SK-N-SH treated with all-trans-retinoic acid at 6 μM for 48 hours (cell line): ENCODE data around the gene DCAF6.

ENCODE experiments used
- ESRRG ChIP-seq: fragments of 250-450 bp; sonication (Bioruptor Pico); IDR thresholded peaks from 2 replicates; pipeline ENCODE4 v1.6.1; 2021; ENCODE audit warnings: mild to moderate bottlenecking
- ISL1 ChIP-seq: fragments of 250-450 bp; sonication (Bioruptor Pico); IDR thresholded peaks from 2 replicates; pipeline ENCODE4 v2.1.2; 2022; ENCODE audit warnings: mild to moderate bottlenecking, moderate library complexity
- PPARA ChIP-seq: fragments of 250-450 bp; sonication (Bioruptor Pico); IDR thresholded peaks from 2 replicates; pipeline ENCODE4 v1.5.0; 2020; ENCODE audit warnings: mild to moderate bottlenecking, borderline replicate concordance
- RARB ChIP-seq: fragments of 250-450 bp; sonication (Bioruptor Pico); IDR thresholded peaks from 2 replicates; pipeline ENCODE4 v1.8.0; 2021; ENCODE audit warnings: mild to moderate bottlenecking, moderate library complexity
- SNAI2 ChIP-seq: fragments of 250-450 bp; sonication (Bioruptor Pico); IDR thresholded peaks from 2 replicates; pipeline ENCODE4 v1.5.0; 2020; ENCODE audit warnings: mild to moderate bottlenecking, moderate library complexity
- ZC3H10 ChIP-seq: fragments of 250-450 bp; sonication (Bioruptor Pico); IDR thresholded peaks from 2 replicates; pipeline ENCODE4 v1.5.1; 2021; ENCODE audit warnings: mild to moderate bottlenecking, moderate library complexity
- ZFP3 ChIP-seq: fragments of 250-450 bp; sonication (Bioruptor Pico); IDR thresholded peaks from 2 replicates; pipeline ENCODE4 v1.5.0; 2020; ENCODE audit warnings: mild to moderate bottlenecking, moderate library complexity
- ZFP30 ChIP-seq: fragments of 450-650 bp; formaldehyde crosslinking; IDR thresholded peaks from 2 replicates; pipeline ENCODE4 v1.5.0; 2022; ENCODE audit warnings: mild to moderate bottlenecking, moderate library complexity
- ZNF565 ChIP-seq: fragments of 450-650 bp; formaldehyde crosslinking; conservative IDR thresholded peaks from 2 replicates; pipeline ENCODE4 v1.5.0; 2020; ENCODE audit warnings: low read depth, mild to moderate bottlenecking, moderate library complexity
- TF ChIP-seq, protein P1 (sequence below): fragments of 250-450 bp; sonication (Bioruptor Pico); IDR thresholded peaks from 2 replicates; pipeline ENCODE4 v1.8.0; 2020; ENCODE audit warnings: mild to moderate bottlenecking, moderate library complexity, borderline replicate concordance
- TF ChIP-seq, protein P2 (sequence below): fragments of 250-450 bp; sonication (Bioruptor Pico); IDR thresholded peaks from 2 replicates; pipeline ENCODE4 v1.5.1; 2020; ENCODE audit warnings: low read depth, mild to moderate bottlenecking, moderate library complexity

DNA sequence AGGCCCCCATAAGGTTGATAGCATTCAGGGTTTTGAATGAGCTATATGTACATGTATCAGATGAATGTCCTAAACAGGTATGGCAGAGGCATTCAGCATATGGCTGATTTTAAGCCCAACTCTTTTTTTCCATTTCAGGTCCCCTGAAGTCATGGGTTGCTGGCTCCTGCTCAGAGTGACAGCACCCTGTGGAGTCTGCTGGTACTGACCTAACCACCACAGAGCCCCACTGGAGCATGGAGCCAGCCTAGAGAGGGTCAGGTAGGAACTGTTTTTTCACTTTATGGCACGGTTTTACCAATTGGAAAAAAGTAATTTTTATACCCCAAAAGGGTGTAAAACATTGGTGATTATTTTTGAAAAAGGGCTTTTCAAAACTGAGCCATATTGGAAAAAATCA lies 82.9 kb downstream of the DCAF6 start:
- TF ChIP-seq ZFP30: no peak
- TF ChIP-seq ZC3H10 (CRISPR knock-in tag): no peak
- TF ChIP-seq ISL1 (CRISPR knock-in tag): no peak
- TF ChIP-seq, protein P1, sequence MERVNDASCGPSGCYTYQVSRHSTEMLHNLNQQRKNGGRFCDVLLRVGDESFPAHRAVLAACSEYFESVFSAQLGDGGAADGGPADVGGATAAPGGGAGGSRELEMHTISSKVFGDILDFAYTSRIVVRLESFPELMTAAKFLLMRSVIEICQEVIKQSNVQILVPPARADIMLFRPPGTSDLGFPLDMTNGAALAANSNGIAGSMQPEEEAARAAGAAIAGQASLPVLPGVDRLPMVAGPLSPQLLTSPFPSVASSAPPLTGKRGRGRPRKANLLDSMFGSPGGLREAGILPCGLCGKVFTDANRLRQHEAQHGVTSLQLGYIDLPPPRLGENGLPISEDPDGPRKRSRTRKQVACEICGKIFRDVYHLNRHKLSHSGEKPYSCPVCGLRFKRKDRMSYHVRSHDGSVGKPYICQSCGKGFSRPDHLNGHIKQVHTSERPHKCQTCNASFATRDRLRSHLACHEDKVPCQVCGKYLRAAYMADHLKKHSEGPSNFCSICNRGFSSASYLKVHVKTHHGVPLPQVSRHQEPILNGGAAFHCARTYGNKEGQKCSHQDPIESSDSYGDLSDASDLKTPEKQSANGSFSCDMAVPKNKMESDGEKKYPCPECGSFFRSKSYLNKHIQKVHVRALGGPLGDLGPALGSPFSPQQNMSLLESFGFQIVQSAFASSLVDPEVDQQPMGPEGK: no peak
- TF ChIP-seq RARB (CRISPR knock-in tag): no peak
- no peak for TF ChIP-seq SNAI2 (CRISPR knock-in tag)
- no peak for TF ChIP-seq ESRRG (CRISPR knock-in tag)
- TF ChIP-seq, protein P2, sequence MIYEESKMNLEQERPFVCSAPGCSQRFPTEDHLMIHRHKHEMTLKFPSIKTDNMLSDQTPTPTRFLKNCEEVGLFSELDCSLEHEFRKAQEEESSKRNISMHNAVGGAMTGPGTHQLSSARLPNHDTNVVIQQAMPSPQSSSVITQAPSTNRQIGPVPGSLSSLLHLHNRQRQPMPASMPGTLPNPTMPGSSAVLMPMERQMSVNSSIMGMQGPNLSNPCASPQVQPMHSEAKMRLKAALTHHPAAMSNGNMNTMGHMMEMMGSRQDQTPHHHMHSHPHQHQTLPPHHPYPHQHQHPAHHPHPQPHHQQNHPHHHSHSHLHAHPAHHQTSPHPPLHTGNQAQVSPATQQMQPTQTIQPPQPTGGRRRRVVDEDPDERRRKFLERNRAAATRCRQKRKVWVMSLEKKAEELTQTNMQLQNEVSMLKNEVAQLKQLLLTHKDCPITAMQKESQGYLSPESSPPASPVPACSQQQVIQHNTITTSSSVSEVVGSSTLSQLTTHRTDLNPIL (CRISPR knock-in tag): no peak
- TF ChIP-seq PPARA (CRISPR knock-in tag): no peak
- TF ChIP-seq ZNF565 (CRISPR knock-in tag): no peak
- no peak for TF ChIP-seq ZFP3
